Measurements from ENCODE around the gene SCNN1B.

- TF ChIP-seq CTCF (IDR thresholded peaks at IDR 0.05), result no peak
- TF ChIP-seq POLR2A (IDR thresholded peaks at IDR 0.05), result no peak
Observed at GRCh38 chr16:23367988-23368387, 65.9 kb downstream of the SCNN1B start.
